RWPE2 (cell line): ENCODE measurements around the gene DEGS1.
A peak's percentile ranks its signal among the peaks of the same experiment; 100 is the strongest.
"Not testable (repeated sequence)": the region's sequence is repeated elsewhere in the genome, so short reads cannot be mapped to it uniquely, and the experiment has no call there.

Experiments used
- ATAC-seq: fragments of 200-7000 bp; cut with Tn5 transposase; 3 replicates; pipeline ENCODE4 v1.9.1; 2021; ENCODE audit warnings: low read depth
- DNase-seq: peaks from one replicate; pipeline ENCODE4 v3.0.0-alpha.2; 2020; ENCODE audit warnings: low spot score
- H3K27ac ChIP-seq: fragments of 450-650 bp; 2 replicates; pipeline ENCODE4 v1.5.1; 2017; ENCODE audit warnings: mild to moderate bottlenecking; ENCODE audit not compliant: poor library complexity, severe bottlenecking
- H3K27me3 ChIP-seq: fragments of 250-450 bp; sonication (Bioruptor Pico); 2 replicates; pipeline ENCODE4 v1.5.1; 2021; ENCODE audit warnings: mild to moderate bottlenecking, moderate library complexity; ENCODE audit not compliant: insufficient read depth, poor library complexity, severe bottlenecking
- H3K36me3 ChIP-seq: fragments of 250-450 bp; sonication (Bioruptor Pico); 2 replicates; pipeline ENCODE4 v1.5.1; 2020; ENCODE audit warnings: low read depth, mild to moderate bottlenecking, moderate library complexity
- H3K4me1 ChIP-seq: fragments of 250-450 bp; sonication (Bioruptor Pico); 2 replicates; pipeline ENCODE4 v1.5.1; 2021; ENCODE audit warnings: mild to moderate bottlenecking, moderate library complexity; ENCODE audit not compliant: insufficient read depth, poor library complexity, severe bottlenecking
- H3K4me3 ChIP-seq: fragments of 250-450 bp; sonication (Bioruptor Pico); 2 replicates; pipeline ENCODE4 v1.5.1; 2021; ENCODE audit warnings: mild to moderate bottlenecking, moderate library complexity; ENCODE audit not compliant: severe bottlenecking
- H3K9me3 ChIP-seq: fragments of 250-450 bp; sonication (Bioruptor Pico); 2 replicates; pipeline ENCODE4 v1.5.1; 2021; ENCODE audit warnings: mild to moderate bottlenecking, moderate library complexity; ENCODE audit not compliant: severe bottlenecking
- TF ChIP-seq, protein P1 (sequence below): fragments of 450-650 bp; IDR thresholded peaks from one replicate; pipeline ENCODE4 v1.5.1; 2017; ENCODE audit warnings: mild to moderate bottlenecking, moderate library complexity; ENCODE audit not compliant: poor library complexity, severe bottlenecking

DEGS1 gene

DNA sequence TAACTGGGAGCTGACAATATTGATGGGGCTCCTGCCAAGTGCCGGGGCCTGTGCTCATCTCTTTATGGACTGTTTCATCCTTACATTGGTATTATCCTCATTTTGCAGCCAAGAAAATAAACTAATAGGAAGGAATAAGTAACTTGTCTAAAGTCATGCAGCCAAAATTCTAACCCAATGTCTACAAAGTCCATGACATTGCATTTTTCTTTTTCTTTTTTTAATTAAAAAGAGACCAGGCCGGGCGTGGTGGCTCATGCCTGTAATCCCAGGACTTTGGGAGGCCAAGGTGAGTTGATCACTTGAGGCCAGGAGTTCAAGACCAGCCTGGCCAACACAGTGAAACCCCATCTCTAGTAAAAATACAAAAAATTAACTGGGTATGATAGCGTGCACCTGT is 18.8 kb downstream of the DEGS1 start:
- H3K27me3 ChIP-seq: no peaks in the 10 kb centered on the region
- no peaks in the 10 kb centered on the region for H3K36me3 ChIP-seq
- ATAC-seq (no peak), DNase-seq (no peak)
- TF ChIP-seq, protein P1, sequence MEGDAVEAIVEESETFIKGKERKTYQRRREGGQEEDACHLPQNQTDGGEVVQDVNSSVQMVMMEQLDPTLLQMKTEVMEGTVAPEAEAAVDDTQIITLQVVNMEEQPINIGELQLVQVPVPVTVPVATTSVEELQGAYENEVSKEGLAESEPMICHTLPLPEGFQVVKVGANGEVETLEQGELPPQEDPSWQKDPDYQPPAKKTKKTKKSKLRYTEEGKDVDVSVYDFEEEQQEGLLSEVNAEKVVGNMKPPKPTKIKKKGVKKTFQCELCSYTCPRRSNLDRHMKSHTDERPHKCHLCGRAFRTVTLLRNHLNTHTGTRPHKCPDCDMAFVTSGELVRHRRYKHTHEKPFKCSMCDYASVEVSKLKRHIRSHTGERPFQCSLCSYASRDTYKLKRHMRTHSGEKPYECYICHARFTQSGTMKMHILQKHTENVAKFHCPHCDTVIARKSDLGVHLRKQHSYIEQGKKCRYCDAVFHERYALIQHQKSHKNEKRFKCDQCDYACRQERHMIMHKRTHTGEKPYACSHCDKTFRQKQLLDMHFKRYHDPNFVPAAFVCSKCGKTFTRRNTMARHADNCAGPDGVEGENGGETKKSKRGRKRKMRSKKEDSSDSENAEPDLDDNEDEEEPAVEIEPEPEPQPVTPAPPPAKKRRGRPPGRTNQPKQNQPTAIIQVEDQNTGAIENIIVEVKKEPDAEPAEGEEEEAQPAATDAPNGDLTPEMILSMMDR: no peak
- no peak overlapping the region for H3K4me3 ChIP-seq
- no peaks in the 10 kb centered on the region for H3K4me1 ChIP-seq
- no peak overlapping the region for H3K27ac ChIP-seq
- H3K9me3 ChIP-seq: no peaks in the 10 kb centered on the region

- Histone ChIP-seq H3K27me3 (no peaks in the 10 kb centered on the region), H3K4me1 (no peaks in the 10 kb centered on the region), H3K36me3 (no peaks in the 10 kb centered on the region), H3K27ac (no peak overlapping the region), H3K9me3 (no peaks in the 10 kb centered on the region), H3K4me3 (no peak overlapping the region)
- TF ChIP-seq, protein P1: no peak
- DNase-seq (no peak), ATAC-seq (no peak)
Observed at GRCh38 chr1:224203243-224204016, 20.4 kb downstream of the DEGS1 start.

GRCh38 chr1:224205438-224205840 is 22.4 kb downstream of the DEGS1 start:
- no peak for DNase-seq
- Histone ChIP-seq H3K9me3 (no peaks in the 10 kb centered on the region), H3K4me1 (no peaks in the 10 kb centered on the region), H3K4me3 (no peak overlapping the region), H3K27ac (peak overlapping the region; percentile 33), H3K36me3 (no peaks in the 10 kb centered on the region), H3K27me3 (no peaks in the 10 kb centered on the region)
- TF ChIP-seq, protein P1: no peak
- peak; percentile 61 for ATAC-seq

DNA sequence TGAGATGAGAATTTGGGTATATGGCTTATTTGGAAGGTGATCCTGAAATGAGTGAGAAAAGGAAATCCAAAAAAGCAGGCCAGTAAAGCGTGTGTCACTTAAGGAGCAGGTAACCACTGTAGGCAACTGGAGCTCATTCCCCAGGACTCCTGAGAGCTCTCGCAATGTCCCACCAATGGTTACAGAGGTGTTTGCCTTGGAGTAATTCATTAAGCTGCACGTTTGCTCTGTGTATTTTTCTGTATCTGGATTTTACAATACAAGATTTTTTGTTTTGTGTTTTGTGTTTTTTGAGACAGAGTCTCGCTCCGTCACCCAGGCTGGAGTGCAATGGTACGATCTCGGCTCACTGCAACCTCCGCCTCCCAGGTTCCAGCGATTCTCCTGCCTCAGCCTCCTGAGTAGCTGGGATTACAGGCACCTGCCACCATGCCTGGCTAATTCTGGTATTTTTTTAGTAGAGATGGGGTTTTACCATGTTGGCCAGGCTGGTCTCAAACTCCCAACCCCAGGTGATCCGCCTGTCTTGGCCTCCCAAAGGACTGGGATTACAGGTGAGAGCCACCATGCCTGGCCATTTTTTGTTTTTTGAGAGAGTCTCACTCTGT is 23.0 kb downstream of the DEGS1 start:
- not testable (repeated sequence) for H3K36me3 ChIP-seq, ATAC-seq, H3K4me1 ChIP-seq, DNase-seq, H3K4me3 ChIP-seq, H3K27me3 ChIP-seq, H3K9me3 ChIP-seq
- H3K27ac ChIP-seq: peak overlapping the region; percentile 33

- ATAC-seq: peak; percentile 61; the same call in 2 of the 3 replicates
- Histone ChIP-seq H3K27ac (no peak overlapping the region), H3K36me3 (no peaks in the 10 kb centered on the region), H3K4me1 (no peaks in the 10 kb centered on the region), H3K27me3 (no peaks in the 10 kb centered on the region), H3K9me3 (no peaks in the 10 kb centered on the region), H3K4me3 (no peak overlapping the region)
- TF ChIP-seq, protein P1: no peak
- no peak for DNase-seq
Observed at GRCh38 chr1:224211206-224211962, 28.3 kb downstream of the DEGS1 start.
